OCI-LY7 (cell line): Measurements from ENCODE around the gene TNIK. TPM values are rescaled to one million over a fixed set of nuclear protein-coding genes. Genes with fewer than 3 reads are reported as not detected.

Source experiments
- BruUV-seq: library from RNA; stranded (reverse); fragments of 400-500 nt; replicated peaks from 2 replicates; lab custom pipeline; 2021; lab: Mats Ljungman, UMichigan
- CTCF ChIA-PET: fragments of 300-600 bp; sonication (Branson Sonifier 250); formaldehyde crosslinking; loops from one replicate; lab custom pipeline; 2022; ENCODE audit warnings: antibody characterized with exemption; ENCODE audit not compliant: unreplicated experiment; lab: Charles Lee
- POLR2A ChIA-PET: fragments of 300-600 bp; sonication (Branson Sonifier 250); formaldehyde crosslinking; loops from one replicate; lab custom pipeline; 2022; ENCODE audit warnings: antibody characterized with exemption; lab: Charles Lee
- DNase-seq: peaks from one replicate; pipeline ENCODE4 v3.0.0-alpha.2; 2015; ENCODE audit warnings: low spot score
- H2AFZ ChIP-seq: fragments of 200-600 bp; sonication (generic), shearing (Covaris generic); 2 replicates; pipeline ENCODE4 v1.6.1; 2014; ENCODE audit warnings: mild to moderate bottlenecking, antibody characterized with exemption, low read length, moderate library complexity
- H3K27ac ChIP-seq: fragments of 200-600 bp; sonication (generic); 2 replicates; pipeline ENCODE4 v1.5.1; 2014; ENCODE audit warnings: mixed run types, low read depth, mild to moderate bottlenecking, moderate library complexity, low read length, inconsistent platforms; ENCODE audit not compliant: poor library complexity, severe bottlenecking
- H3K36me3 ChIP-seq: fragments of 200-600 bp; sonication (generic); 2 replicates; pipeline ENCODE4 v1.6.1; 2014; ENCODE audit warnings: mild to moderate bottlenecking, antibody characterized with exemption, low read length, moderate library complexity, mixed read lengths; ENCODE audit not compliant: insufficient read depth
- H3K4me1 ChIP-seq: fragments of 200-600 bp; sonication (generic); 2 replicates; pipeline ENCODE4 v1.5.1; 2014; ENCODE audit warnings: mild to moderate bottlenecking, low read length; ENCODE audit not compliant: insufficient read depth, poor library complexity, severe bottlenecking
- H3K4me2 ChIP-seq: fragments of 200-600 bp; sonication (generic); 2 replicates; pipeline ENCODE4 v1.6.1; 2014; ENCODE audit warnings: mild to moderate bottlenecking, low read length
- H3K4me3 ChIP-seq: fragments of 200-600 bp; sonication (generic); 2 replicates; pipeline ENCODE4 v1.5.1; 2014; ENCODE audit warnings: mild to moderate bottlenecking, low read depth, low read length; ENCODE audit not compliant: poor library complexity, severe bottlenecking
- H3K79me2 ChIP-seq: fragments of 200-600 bp; sonication (generic); 2 replicates; pipeline ENCODE4 v1.6.1; 2016; ENCODE audit warnings: low read depth, mild to moderate bottlenecking, low read length, moderate library complexity, mixed read lengths; ENCODE audit not compliant: insufficient read depth
- H3K9me2 ChIP-seq: fragments of 200-600 bp; sonication (generic); 2 replicates; pipeline ENCODE4 v1.6.1; 2016; ENCODE audit warnings: mild to moderate bottlenecking, low read length, mixed read lengths; ENCODE audit not compliant: insufficient read depth
- H3K9me3 ChIP-seq: fragments of 200-600 bp; sonication (generic); 2 replicates; pipeline ENCODE4 v1.6.1; 2014; ENCODE audit warnings: mild to moderate bottlenecking, mixed run types, low read length, mixed read lengths
- H4K20me1 ChIP-seq: fragments of 200-600 bp; sonication (generic); 2 replicates; pipeline ENCODE4 v1.6.1; 2014; ENCODE audit warnings: mild to moderate bottlenecking, antibody characterized with exemption, low read length, moderate library complexity, mixed read lengths; ENCODE audit not compliant: insufficient read depth
- EZH2phosphoT487 ChIP-seq: fragments of 200-600 bp; sonication (generic); IDR thresholded peaks from 2 replicates; pipeline ENCODE4 v1.6.1; 2018; ENCODE audit warnings: low read depth, borderline replicate concordance, mild to moderate bottlenecking, mixed run types, antibody characterized with exemption, low read length, moderate library complexity, mixed read lengths
- intact Hi-C: fragments of 100-400 bp; cut with micrococcal nuclease; formaldehyde crosslinking; loops from one replicate; pipeline ENCODE4 v1.10.0; 2022; ENCODE audit not compliant: unreplicated experiment
- total RNA-seq, 2 experiments: library from RNA; depleted of rRNA in 1 of 2; stranded (reverse); fragments of >200 nt in 1 of 2; shearing (Covaris generic) in 1 of 2; gene quantifications; 2 replicates each; pipeline ENCODE4 v1.2.3, GENCODE V29; 2014 to 2022
- TF ChIP-seq, protein P1 (sequence below): fragments of 200-600 bp; sonication (generic); conservative IDR thresholded peaks from 2 replicates; pipeline ENCODE4 v1.5.1; 2014; ENCODE audit warnings: mild to moderate bottlenecking, antibody characterized with exemption, low read length, moderate library complexity, mixed read lengths

Gene TNIK
- total RNA-seq, 2 experiments from 2014 or later: not detected

DNA sequence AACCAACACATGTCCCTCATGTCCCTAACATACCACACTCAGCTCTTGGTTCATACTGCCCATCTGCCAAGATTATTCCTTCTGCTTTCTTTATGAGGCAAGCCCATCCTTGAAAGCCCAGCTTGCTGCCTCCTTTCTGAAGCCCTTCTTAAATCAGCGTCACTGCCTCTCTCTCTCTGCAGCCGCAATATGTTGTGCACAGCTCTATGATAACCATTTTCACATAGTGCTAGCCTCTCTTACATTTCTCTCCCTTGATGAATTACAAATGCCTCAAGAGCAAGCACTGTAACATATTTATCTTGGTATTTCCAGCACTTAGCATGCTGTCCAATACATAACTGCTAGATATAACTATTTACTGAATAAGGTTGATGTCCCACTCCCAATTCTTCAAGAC lies 86.5 kb downstream of the TNIK start:
- no TSS peak for BruUV-seq
- no peak overlapping the region for H3K27ac ChIP-seq
- no peaks in the 10 kb centered on the region for H3K36me3 ChIP-seq
- intact Hi-C loops: no loop called here
- H3K4me3 ChIP-seq: no peak overlapping the region
- H3K9me3 ChIP-seq: no peaks in the 10 kb centered on the region
- H2AFZ ChIP-seq: no peak overlapping the region
- H3K4me2 ChIP-seq: no peak overlapping the region
- no peaks in the 10 kb centered on the region for H3K9me2 ChIP-seq
- no peaks in the 10 kb centered on the region for H3K79me2 ChIP-seq
- TF ChIP-seq EZH2phosphoT487: no peak
- TF ChIP-seq, protein P1, sequence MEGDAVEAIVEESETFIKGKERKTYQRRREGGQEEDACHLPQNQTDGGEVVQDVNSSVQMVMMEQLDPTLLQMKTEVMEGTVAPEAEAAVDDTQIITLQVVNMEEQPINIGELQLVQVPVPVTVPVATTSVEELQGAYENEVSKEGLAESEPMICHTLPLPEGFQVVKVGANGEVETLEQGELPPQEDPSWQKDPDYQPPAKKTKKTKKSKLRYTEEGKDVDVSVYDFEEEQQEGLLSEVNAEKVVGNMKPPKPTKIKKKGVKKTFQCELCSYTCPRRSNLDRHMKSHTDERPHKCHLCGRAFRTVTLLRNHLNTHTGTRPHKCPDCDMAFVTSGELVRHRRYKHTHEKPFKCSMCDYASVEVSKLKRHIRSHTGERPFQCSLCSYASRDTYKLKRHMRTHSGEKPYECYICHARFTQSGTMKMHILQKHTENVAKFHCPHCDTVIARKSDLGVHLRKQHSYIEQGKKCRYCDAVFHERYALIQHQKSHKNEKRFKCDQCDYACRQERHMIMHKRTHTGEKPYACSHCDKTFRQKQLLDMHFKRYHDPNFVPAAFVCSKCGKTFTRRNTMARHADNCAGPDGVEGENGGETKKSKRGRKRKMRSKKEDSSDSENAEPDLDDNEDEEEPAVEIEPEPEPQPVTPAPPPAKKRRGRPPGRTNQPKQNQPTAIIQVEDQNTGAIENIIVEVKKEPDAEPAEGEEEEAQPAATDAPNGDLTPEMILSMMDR: no peak
- H3K4me1 ChIP-seq: no peaks in the 10 kb centered on the region
- CTCF ChIA-PET: no interaction called here
- POLR2A ChIA-PET: no interaction called here
- H4K20me1 ChIP-seq: no peaks in the 10 kb centered on the region
- DNase-seq: no peak

DNA sequence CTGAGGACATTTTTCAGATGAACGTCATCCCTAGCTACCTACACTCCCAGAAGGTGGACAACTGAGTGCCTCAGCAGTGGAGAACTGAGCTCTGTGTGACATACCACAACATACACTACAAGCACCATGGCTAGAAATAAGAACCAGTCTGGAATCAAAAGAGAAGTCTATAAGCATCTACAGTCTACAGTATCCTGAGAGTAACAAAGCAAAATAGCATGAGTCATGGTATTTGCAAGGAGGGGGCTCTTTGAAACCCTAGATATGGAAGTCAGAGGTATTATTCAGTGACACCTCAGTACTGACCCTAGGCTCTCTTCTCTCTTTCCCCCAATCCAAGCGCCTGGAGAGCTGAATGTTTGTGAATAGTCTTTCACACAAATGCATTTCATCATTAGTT lies 87.5 kb downstream of the TNIK start:
- no peak overlapping the region for H3K27ac ChIP-seq
- CTCF ChIA-PET: no interaction called here

DNA sequence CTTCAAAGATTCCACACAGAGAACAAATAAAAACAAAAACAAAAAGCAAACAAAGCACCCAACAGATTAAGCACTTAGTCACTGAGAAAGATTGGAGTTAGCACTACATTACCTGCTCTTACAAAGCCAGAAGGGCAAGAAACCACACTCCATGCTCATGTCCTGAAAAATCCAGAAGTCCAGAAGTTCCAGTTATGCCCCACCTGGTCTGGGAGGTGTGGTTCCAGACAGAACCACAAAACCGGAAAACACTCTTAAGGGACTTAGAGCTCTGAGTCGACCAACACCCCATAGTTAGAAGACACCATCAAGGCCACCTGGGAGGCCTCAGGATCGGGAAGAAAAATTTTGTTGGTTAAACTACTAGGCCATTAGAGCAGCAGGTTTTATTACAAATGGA lies 88.9 kb downstream of the TNIK start:
- ChIA-PET POLR2A (interaction anchor here (0.6 kb wide), 1 partner anchor 9 kb away, joined by 3 read pairs; no protein-coding TSS in a partner anchor), CTCF (no interaction called here)
- Histone ChIP-seq H2AFZ (no peak overlapping the region), H3K4me2 (no peak overlapping the region), H4K20me1 (no peaks in the 10 kb centered on the region), H3K9me2 (no peaks in the 10 kb centered on the region), H3K36me3 (no peaks in the 10 kb centered on the region), H3K9me3 (no peaks in the 10 kb centered on the region), H3K27ac (no peak overlapping the region), H3K4me3 (no peak overlapping the region), H3K79me2 (no peaks in the 10 kb centered on the region), H3K4me1 (no peaks in the 10 kb centered on the region)
- TF ChIP-seq EZH2phosphoT487: no peak
- TF ChIP-seq, protein P1: no peak
- DNase-seq: no peak
- intact Hi-C loops: no loop called here
- BruUV-seq: no TSS peak

More for the DNA sequence above, 87.5 kb downstream of the TNIK start:
- H3K9me2 ChIP-seq: no peaks in the 10 kb centered on the region
- no peaks in the 10 kb centered on the region for H3K79me2 ChIP-seq
- POLR2A ChIA-PET: interaction anchor here (0.7 kb wide), 1 partner anchor 79 kb away, joined by 4 read pairs; no protein-coding TSS in a partner anchor
- H3K4me3 ChIP-seq: no peak overlapping the region
- H4K20me1 ChIP-seq: no peaks in the 10 kb centered on the region
- H2AFZ ChIP-seq: no peak overlapping the region
- H3K9me3 ChIP-seq: no peaks in the 10 kb centered on the region
- no peak overlapping the region for H3K4me2 ChIP-seq
- intact Hi-C loops: no loop called here
- no peak for TF ChIP-seq EZH2phosphoT487
- TF ChIP-seq, protein P1: no peak
- no peaks in the 10 kb centered on the region for H3K36me3 ChIP-seq
- BruUV-seq: no TSS peak
- no peak for DNase-seq
- H3K4me1 ChIP-seq: no peaks in the 10 kb centered on the region
